Measurements from ENCODE around the gene FOXK2. TPM values are rescaled to one million over a fixed set of nuclear protein-coding genes. Genes with fewer than 3 reads are reported as not detected.
A peak's percentile ranks its signal among the peaks of the same experiment; 100 is the strongest.

Gene FOXK2
- total and polyA plus RNA-seq, 4 donors: 23.4 to 59.8 (median 33.4) TPM

- no peak overlapping the region for H3K4me3 ChIP-seq
- H3K4me1 ChIP-seq (ENCODE audit: control insufficient read depth in 5 of 5, insufficient read depth in 5 of 5, low read length in 5 of 5): no peaks in the 10 kb centered on the region
- TF ChIP-seq CTCF (IDR thresholded peaks at IDR 0.05; ENCODE audit: control extremely low read depth, extremely low read depth): no peak
- H3K9me3 ChIP-seq (ENCODE audit: control insufficient read depth in 4 of 4, insufficient read depth in 3 of 4, low read length in 3 of 4): no peaks in the 10 kb centered on the region
- peaks cover 10 to 46% (median 26%) of the 10 kb centered on the region in 4 donors for H3K36me3 ChIP-seq (ENCODE audit: control insufficient read depth in 4 of 4, insufficient read depth in 4 of 4, low read length in 4 of 4)
- no peak overlapping the region for H3K9ac ChIP-seq (ENCODE audit: insufficient read depth in 1 of 2, low read length in 2 of 2)
- H3K27me3 ChIP-seq (ENCODE audit: control insufficient read depth in 3 of 3, insufficient read depth in 3 of 3, low read length in 2 of 3): no peaks in the 10 kb centered on the region
- DNase-seq: peak; percentile 49 to 60 (median 55)
- 68 to 83% methylated on average over 14 of the region's 14 CpGs for WGBS, 2 donors
- peak; percentile 30 for ATAC-seq (ENCODE audit: insufficient read depth, low FRiP score)
- H3K27ac ChIP-seq (ENCODE audit: low read depth in 1 of 2, low read length in 1 of 2): no peak overlapping the region
Measured at GRCh38 chr17:82487910-82488309, 31.6 kb upstream of the FOXK2 start.

GRCh38 chr17:82489117-82489516, 30.4 kb upstream of the FOXK2 start:
- Histone ChIP-seq H3K27me3 (ENCODE audit: control insufficient read depth in 3 of 3, insufficient read depth in 3 of 3, low read length in 2 of 3) (no peaks in the 10 kb centered on the region), H3K36me3 (ENCODE audit: control insufficient read depth in 4 of 4, insufficient read depth in 4 of 4, low read length in 4 of 4) (peaks cover 10 to 37% (median 20%) of the 10 kb centered on the region in 4 donors), H3K9ac (ENCODE audit: insufficient read depth in 1 of 2, low read length in 2 of 2) (no peak overlapping the region), H3K27ac (ENCODE audit: low read depth in 1 of 2, low read length in 1 of 2) (peak overlapping the region in 1 of 2 donors; percentile 37), H3K9me3 (ENCODE audit: control insufficient read depth in 4 of 4, insufficient read depth in 3 of 4, low read length in 3 of 4) (no peaks in the 10 kb centered on the region), H3K4me1 (ENCODE audit: control insufficient read depth in 5 of 5, insufficient read depth in 5 of 5, low read length in 5 of 5) (no peaks in the 10 kb centered on the region), H3K4me3 (no peak overlapping the region)
- no peak for DNase-seq
- 78 to 79% methylated on average over 8 of the region's 8 CpGs for WGBS, 2 donors
- ATAC-seq (ENCODE audit: insufficient read depth, low FRiP score): no peak
- no peak for TF ChIP-seq CTCF (IDR thresholded peaks at IDR 0.05; ENCODE audit: control extremely low read depth, extremely low read depth)

- WGBS, 2 donors: 85 to 92% methylated on average over 21 of the region's 21 CpGs
- no peaks in the 10 kb centered on the region for H3K4me1 ChIP-seq (ENCODE audit: control insufficient read depth in 5 of 5, insufficient read depth in 5 of 5, low read length in 5 of 5)
- H3K9ac ChIP-seq (ENCODE audit: insufficient read depth in 1 of 2, low read length in 2 of 2): no peak overlapping the region
- no peaks in the 10 kb centered on the region for H3K9me3 ChIP-seq (ENCODE audit: control insufficient read depth in 4 of 4, insufficient read depth in 3 of 4, low read length in 3 of 4)
- ATAC-seq (ENCODE audit: insufficient read depth, low FRiP score) (no peak), DNase-seq (no peak)
- no peaks in the 10 kb centered on the region for H3K27me3 ChIP-seq (ENCODE audit: control insufficient read depth in 3 of 3, insufficient read depth in 3 of 3, low read length in 2 of 3)
- H3K36me3 ChIP-seq (ENCODE audit: control insufficient read depth in 4 of 4, insufficient read depth in 4 of 4, low read length in 4 of 4): peaks cover 3 to 32% (median 13%) of the 10 kb centered on the region in 4 donors
- H3K4me3 ChIP-seq: no peak overlapping the region
- TF ChIP-seq CTCF (IDR thresholded peaks at IDR 0.05; ENCODE audit: control extremely low read depth, extremely low read depth): no peak
- no peak overlapping the region for H3K27ac ChIP-seq (ENCODE audit: low read depth in 1 of 2, low read length in 1 of 2)
Measured at GRCh38 chr17:82489851-82490511, 29.6 kb upstream of the FOXK2 start.

Data from lung (tissue), 12 donors.